H1 (cell line): ENCODE measurements around the gene CFAP54.

Experiments used
- CHD2 ChIP-seq: IDR thresholded peaks from 2 replicates; pipeline ENCODE4 v1.6.1; 2012; ENCODE audit warnings: low read length, improper control_type of control experiment
- EZH2 ChIP-seq: fragments of 200-600 bp; sonication (generic); IDR thresholded peaks from 2 replicates; pipeline ENCODE4 v1.7.1; 2012; ENCODE audit warnings: low read depth, mild to moderate bottlenecking, moderate library complexity, low read length, inconsistent platforms; ENCODE audit not compliant: severe bottlenecking
- MAFK ChIP-seq: IDR thresholded peaks from 2 replicates; pipeline ENCODE4 v1.6.1; 2012; ENCODE audit warnings: low read depth, mild to moderate bottlenecking, improper control_type of control experiment, low read length
- SIN3A ChIP-seq, 2 experiments: IDR thresholded peaks in 1 of 2; conservative IDR thresholded peaks in 1 of 2; 2 replicates each; pipeline ENCODE4 v1.6.1; 2011 to 2012; ENCODE audit warnings: low read length in 2 of 2, improper control_type of control experiment in 1 of 2, low read depth in 1 of 2, mild to moderate bottlenecking in 1 of 2
- TBP ChIP-seq: IDR thresholded peaks from 2 replicates; pipeline ENCODE4 v1.6.1; 2011; ENCODE audit warnings: low read depth, low read length, improper control_type of control experiment
- ZNF274 ChIP-seq: IDR thresholded peaks from 2 replicates; pipeline ENCODE4 v1.7.0; 2012; ENCODE audit warnings: low read length, borderline replicate concordance; ENCODE audit errors: extremely low read depth

DNA sequence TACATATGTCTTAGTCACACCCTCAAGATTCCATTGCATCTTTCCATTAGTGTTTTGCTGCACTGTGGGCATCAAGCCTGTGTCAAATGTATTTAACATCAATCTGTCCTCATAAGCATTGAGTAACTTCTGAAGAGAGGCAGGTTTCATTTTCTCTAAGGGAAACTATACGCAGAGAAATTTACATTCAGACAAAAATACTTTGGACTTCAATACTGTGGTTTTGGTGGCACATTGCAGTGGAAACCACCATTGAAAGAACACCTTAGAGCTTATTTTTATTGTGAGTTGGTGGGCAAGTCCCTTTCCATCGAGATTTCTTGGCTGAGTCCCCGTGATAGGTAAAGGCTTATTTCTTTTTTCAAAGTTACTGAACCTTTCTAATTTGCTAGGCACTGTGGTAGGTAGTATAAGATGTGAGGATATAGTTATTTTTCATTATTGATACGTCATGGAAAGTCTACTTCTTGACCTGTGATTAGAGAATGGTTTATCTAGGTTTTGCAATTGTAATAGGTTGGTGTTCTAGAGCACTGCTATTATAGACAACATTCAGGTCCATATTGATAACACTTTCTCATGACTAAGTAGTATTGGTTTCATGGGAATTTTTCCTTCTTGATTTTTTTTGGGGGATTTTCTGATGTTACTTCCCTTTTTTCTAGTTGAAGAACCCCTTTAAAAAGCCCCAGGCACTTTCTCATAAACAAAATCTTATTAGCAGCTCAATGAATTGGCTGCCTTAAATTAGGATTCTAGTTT is 81.9 kb downstream of the CFAP54 start:
- TF ChIP-seq EZH2 (no peak), CHD2 (no peak), MAFK (no peak), TBP (no peak), SIN3A (conservative IDR thresholded peaks at IDR 0.05 in 1 of 2, IDR thresholded peaks at IDR 0.05 in 1 of 2; ENCODE audit: low read depth in 1 of 2, low read length in 2 of 2) (no peak), ZNF274 (no peak)
